NCI-H1417 (cell line): ENCODE results near the gene CCT8L2.
"Not testable (repeated sequence)": the region's sequence is repeated elsewhere in the genome, so short reads cannot be mapped to it uniquely, and the experiment has no call there.

ENCODE experiments used
- DNase-seq, 3 experiments: peaks; one replicate each; lab custom pipeline; 2025; lab: John Stamatoyannopoulos, UW

CCT8L2 gene

GRCh38 chr22:16592710-16593109, at the start of gene CCT8L2:
CCT8L2 (minus strand) TSS chr22:16592810; CDS start chr22:16592550, 260 bp downstream.
- DNase-seq = not testable (repeated sequence)

DNA sequence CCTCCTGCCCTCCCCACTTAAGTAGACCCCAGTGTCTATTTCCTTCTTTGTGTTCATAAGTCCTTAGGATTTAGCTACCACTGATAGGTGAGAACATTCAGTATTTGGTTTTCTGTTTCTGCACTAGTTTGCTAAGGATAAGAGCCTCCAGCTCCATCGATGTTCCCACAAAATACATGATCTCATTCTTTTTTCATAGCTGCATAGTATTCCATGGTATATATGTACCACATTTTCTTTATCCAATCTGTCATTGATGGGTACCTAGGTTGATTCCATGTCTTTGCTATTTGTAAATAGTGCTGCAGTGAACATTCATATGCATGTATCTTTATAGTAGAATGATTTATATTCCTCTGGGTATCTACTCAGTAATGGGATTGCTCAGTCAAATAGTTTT, 42.8 kb upstream of the CCT8L2 start:
- not testable (repeated sequence) for DNase-seq

DNA sequence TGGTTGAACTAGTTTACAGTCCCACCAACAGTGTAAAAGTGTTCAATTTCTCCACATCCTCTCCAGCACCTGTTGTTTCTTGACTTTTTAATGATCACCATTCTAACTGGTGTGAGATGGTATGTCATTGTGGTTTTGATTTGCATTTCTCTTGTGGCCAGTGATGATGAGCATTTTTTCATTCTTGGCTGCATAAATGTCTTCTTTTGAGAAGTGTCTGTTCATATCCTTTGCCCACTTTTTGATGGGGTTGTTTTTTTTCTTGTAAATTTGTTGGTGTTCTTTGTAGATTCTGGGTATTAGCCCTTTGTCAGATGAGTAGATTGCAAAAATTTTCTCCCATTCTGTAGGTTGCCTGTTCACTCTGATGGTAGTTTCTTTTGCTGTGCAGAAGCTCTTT, 41.5 kb upstream of the CCT8L2 start:
- DNase-seq = not testable (repeated sequence)

DNA sequence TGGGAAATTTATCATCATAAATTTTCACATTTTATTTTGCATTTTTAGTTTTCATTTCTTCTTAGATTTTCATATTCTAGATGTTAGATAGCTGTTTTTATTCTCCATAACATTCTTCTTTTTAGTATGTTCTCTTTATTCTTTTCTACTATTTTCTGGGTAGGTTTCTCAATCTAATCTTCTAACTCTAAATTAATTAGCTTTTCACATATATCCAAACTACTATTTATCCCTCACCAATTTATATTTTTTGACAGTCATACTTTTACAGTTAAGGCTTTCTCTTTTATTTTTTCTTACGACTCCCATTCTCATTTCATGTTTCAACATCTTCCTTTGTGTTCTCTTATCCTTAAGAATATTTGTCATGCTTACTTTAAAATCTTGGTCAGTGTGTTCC, 35.9 kb upstream of the CCT8L2 start:
- DNase-seq = not testable (repeated sequence)

- DNase-seq = not testable (repeated sequence)
Observed at GRCh38 chr22:16625018-16625417, 32.4 kb upstream of the CCT8L2 start.

DNA sequence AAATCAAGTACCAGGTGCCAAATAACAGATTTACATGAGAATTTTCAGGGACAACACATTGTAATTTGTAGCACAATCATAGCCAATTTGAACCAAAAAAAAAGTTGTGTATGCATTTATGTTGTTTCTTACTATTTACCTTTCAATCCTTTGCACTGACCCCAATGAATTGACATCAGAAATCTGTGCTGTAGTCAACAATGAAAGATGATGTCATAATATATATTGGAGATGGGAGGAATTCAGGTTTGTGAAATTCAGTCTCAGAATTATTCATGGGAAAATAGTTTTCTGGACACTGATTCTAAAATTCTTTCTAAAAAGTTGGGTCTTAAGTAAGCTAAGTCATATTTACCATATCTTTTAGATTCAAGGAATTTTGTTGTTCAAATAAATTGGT, 31.0 kb upstream of the CCT8L2 start:
- DNase-seq = not testable (repeated sequence)

DNA sequence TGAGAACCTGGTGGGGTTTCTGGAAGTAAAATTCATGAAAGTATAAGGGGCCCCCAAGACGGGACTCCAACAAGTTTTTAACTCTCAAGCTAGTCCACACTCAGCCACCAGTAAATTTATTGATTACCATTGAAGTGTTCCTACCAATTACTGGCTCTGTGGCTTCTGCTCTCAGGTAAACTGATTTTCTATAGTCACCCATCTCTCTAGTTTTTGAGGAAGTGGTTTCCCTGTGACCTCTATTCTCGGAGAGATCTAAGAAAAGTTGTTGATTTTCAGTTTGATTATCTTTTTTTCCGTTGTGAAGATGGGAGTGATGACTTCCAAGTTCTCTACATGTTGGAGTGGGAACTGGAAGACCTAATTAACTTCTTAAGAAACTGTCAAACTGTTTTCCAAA, 24.9 kb upstream of the CCT8L2 start:
- DNase-seq = not testable (repeated sequence)

- not testable (repeated sequence) for DNase-seq
Observed at GRCh38 chr22:16616390-16616938, 23.9 kb upstream of the CCT8L2 start.

GRCh38 chr22:16615606-16616245, 23.1 kb upstream of the CCT8L2 start:
- DNase-seq = not testable (repeated sequence)

DNA sequence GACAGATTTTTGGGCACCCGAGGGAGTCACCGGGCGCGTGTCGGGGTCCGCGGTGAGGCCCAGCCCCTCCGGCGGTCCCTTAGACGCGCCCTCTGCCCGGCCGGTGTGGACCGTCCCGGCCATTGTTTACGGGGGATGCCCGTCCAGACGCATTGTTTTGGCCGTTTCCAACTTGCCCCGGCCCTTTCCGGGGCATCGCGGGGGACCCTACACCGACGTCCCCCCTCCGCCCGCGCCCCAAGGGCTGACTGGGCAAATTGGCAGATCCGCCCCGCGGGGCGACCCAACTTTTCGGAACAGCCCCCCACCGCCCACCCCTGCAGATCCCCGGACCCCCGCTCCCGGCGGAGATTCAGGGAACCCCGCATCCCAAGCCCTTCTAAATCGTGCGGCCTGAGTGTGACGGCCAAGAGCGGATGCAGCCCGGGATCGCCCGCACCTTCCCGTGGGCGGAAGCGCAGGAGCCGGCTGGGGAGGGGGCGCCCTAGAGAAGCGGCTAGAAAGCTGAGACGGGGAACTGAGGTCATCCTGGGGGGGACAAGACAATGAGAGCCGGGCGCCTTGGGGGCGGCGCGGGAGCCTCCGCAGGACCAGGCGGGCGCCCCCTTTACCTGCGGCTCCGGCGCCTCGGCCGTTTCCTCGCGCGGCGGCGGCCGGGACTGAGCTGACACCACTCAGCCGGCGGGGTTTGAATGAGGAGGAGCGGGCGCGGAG, 17.1 kb upstream of the CCT8L2 start:
- no peak for DNase-seq

DNA sequence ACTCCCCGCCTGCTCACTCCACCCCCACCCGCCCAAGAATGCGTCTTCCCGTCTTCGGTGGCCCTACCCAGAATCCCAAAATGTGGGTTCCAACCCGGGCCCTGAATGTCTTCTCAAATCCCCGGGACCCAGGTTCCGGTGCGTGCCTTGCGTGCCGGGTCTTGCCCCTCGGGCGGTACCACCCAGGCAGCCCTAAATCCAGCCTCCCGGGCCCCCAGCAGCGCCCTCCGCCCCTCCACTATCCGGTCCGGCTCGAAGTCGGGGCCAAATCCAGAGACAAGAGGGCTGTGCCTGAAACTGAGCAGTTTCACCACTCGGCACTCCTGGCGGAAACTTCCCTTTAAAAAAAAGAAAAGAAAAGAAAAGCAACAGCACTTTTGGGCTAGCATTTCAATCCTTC, 16.3 kb upstream of the CCT8L2 start:
- no peak for DNase-seq

GRCh38 chr22:16604257-16604998, 11.8 kb upstream of the CCT8L2 start:
- not testable (repeated sequence) for DNase-seq

- not testable (repeated sequence) for DNase-seq
Observed at GRCh38 chr22:16603770-16604242, 11.2 kb upstream of the CCT8L2 start.

GRCh38 chr22:16603448-16603768, 10.8 kb upstream of the CCT8L2 start:
- DNase-seq = no peak

DNA sequence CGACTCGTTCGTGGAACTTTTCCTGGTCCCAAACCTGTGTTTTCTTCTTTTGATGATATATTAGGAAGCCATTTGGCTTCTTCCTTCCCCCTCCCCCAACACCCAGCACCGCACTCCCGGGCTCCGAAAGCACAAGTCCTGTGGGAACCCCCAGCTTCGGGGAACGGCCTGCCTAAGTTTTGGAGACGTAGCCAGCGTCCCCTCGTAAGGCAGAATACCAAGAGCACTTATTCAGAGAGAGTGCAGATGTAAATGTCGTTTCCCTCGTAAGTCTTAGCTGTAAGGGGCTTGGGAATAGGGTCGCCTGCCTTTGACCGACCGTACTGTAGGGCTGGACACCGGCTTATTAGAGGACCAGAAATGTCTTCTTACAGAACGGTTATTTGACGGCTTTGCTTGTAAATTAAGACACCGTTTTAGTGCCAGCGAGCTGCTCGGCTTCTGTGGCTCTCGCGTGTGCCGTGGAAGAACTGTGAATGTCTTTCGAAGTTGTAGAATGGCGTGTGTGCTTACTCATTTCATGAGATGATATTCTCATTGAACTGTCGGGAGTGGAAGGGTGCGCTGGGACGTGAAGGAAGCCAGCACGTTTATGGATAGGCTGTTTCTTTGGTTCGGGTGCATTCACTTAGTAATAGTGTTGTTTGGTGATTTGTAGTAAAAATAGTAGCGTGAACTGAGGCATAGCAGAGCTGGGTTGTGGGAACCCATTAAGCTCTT, 10.3 kb upstream of the CCT8L2 start:
- not testable (repeated sequence) for DNase-seq

GRCh38 chr22:16602224-16602727, 9.7 kb upstream of the CCT8L2 start:
- DNase-seq = not testable (repeated sequence)

DNA sequence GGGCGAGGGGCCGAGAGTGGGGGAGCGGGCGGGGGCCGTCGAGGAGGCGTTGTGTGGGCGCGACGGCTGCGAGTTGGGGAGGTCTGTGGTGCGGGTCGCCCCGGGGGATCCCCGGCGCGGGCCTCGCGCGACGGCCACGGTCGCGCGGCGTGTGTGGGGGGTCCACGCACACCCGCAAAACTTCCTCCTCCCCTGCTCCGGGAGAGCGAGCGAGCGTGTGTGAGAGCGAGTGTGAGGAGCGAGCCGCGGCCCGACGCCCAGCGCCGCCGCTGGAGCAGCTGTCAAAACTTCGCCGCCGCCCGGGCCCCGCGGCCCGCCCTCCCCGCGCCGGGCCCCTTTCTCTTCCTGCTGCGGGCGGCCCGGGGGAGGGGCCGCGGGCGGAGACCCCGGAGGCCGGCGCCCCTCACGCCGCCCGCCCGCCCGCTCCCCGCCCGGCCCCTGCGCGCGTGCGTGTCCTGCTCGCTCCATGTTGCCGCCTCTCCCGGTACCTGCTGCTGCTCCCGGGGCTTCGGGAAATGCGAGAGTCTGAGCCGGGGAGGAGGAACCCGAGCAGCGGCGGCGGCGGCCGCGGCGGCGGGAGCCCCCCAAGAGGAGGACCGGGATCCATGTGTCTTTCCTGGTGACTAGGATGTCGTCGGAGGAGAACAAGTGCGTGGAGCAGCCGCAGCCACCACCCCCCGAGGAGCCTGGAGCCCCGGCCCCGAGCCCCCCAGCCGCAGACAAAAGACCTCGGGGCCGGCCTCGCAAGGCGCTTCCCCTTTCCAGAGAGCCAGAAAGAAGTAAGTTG, 9.0 kb upstream of the CCT8L2 start:
- DNase-seq = no peak

DNA sequence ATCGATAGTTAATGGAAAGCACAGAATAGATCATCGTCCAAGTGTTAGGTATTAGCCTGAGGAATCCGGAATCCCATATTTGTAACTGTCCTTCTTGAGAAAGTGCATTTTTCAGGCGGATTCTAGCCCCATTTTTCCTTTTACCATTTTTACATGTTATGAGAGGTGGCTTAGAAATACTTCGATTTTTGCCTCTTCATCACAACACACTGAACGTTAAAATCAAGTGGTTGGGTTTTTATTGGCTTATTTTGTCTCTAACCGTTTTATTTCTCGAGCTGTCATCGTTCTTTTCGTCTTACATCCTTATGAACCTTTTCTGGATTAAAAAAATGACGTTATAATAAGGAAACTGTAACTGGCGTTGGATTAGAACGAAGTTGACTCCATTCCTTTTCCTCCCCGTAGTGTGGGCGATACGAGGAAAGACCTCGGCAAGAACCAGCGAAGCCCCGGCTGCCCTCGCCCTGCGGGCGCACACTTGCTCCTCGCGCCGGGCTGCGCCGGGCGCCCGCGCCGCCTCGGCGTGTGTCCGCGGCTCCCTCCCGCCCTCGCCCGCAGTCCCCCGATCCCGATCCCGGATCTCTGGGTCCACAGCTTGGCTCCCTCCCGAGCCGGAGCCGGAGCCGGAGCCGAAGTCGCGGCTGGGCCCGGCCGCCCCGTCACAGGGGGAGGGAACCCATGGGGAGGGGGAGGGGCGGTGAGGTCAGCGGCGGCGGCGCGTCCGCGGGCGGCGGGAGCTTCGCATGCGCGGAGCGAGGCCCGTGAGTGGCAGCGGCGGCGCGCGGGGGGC, 8.2 kb upstream of the CCT8L2 start:
- DNase-seq = not testable (repeated sequence)

GRCh38 chr22:16599648-16600047, 7.0 kb upstream of the CCT8L2 start:
- not testable (repeated sequence) for DNase-seq

DNA sequence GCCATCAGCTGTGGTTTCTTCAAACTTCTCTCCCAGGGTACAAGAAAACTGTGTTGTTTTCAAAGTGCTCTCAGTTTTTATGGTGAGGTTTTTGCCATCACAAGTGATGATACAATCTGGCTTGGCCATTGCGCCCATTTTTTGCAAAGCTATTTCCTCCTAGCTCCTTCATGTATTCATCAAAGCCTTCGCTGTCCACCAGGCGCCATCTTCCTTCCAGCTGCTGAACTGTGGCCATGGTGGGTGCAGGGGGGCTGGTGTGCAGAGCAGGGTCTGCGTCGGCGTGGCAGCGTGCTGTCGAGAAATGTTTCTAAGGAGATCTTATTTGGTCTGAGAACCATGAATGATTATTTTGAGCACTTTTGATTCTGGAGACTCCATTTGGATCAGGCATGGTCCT, 2.6 kb upstream of the CCT8L2 start:
- DNase-seq = not testable (repeated sequence)
